Endothelial cell of umbilical vein (primary cell): ENCODE measurements around the gene ZBTB4.

Experiments used
- EZH2 ChIP-seq: IDR thresholded peaks from 2 replicates; pipeline ENCODE4 v1.6.1; 2012; ENCODE audit warnings: borderline replicate concordance, low read depth, mild to moderate bottlenecking, moderate library complexity, low read length, inconsistent platforms; ENCODE audit not compliant: severe bottlenecking
- GATA2 ChIP-seq: IDR thresholded peaks from 2 replicates; pipeline ENCODE4 v1.7.0; 2011; ENCODE audit warnings: low read depth, mild to moderate bottlenecking, moderate library complexity, mixed read lengths, low read length; ENCODE audit not compliant: insufficient read length, insufficient read depth
- MYC ChIP-seq: IDR thresholded peaks from one replicate; pipeline ENCODE4 v1.6.1; 2011; ENCODE audit warnings: mild to moderate bottlenecking, low read depth, low read length
- POLR2A ChIP-seq: IDR thresholded peaks from 2 replicates; pipeline ENCODE4 v1.6.1; 2012; ENCODE audit warnings: low read depth, mild to moderate bottlenecking, control low read depth, low read length
- POLR2AphosphoS5 ChIP-seq: IDR thresholded peaks from 2 replicates; pipeline ENCODE4 v1.6.1; 2012; ENCODE audit warnings: low read depth, mild to moderate bottlenecking, control low read depth, low read length, moderate library complexity; ENCODE audit not compliant: insufficient read depth
- TF ChIP-seq, protein P1 (sequence below), 2 donors: IDR thresholded peaks; 1 replicate in 1 of 2; 2 replicates in 1 of 2; pipeline ENCODE4 v1.5.1; 2011; ENCODE audit warnings: low read length in 2 of 2, mild to moderate bottlenecking in 2 of 2, moderate library complexity in 2 of 2, control low read depth in 1 of 2, inconsistent platforms in 1 of 2, low read depth in 1 of 2; ENCODE audit not compliant: insufficient read depth in 1 of 2; ENCODE audit errors: extremely low read depth in 1 of 2

DNA sequence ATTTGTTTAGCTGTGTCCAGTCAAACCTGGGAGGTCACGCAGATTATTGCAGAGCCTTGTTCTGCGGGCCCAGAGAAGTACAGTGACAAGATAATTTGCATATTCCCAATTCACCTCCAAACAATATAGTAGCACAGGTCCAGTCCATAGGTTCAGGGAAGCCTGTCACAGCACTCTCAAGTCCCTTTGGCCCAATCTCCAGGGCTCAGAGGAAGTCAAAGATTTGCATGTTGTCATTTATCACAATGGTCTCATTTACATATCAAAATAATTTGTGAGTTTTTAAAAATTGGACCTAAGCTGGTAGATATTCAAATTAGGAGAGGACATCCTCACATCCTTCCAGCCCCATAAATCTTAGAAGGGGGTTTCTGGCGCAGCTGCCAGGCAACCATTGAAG is 11.9 kb downstream of the ZBTB4 start:
- TF ChIP-seq, protein P1, sequence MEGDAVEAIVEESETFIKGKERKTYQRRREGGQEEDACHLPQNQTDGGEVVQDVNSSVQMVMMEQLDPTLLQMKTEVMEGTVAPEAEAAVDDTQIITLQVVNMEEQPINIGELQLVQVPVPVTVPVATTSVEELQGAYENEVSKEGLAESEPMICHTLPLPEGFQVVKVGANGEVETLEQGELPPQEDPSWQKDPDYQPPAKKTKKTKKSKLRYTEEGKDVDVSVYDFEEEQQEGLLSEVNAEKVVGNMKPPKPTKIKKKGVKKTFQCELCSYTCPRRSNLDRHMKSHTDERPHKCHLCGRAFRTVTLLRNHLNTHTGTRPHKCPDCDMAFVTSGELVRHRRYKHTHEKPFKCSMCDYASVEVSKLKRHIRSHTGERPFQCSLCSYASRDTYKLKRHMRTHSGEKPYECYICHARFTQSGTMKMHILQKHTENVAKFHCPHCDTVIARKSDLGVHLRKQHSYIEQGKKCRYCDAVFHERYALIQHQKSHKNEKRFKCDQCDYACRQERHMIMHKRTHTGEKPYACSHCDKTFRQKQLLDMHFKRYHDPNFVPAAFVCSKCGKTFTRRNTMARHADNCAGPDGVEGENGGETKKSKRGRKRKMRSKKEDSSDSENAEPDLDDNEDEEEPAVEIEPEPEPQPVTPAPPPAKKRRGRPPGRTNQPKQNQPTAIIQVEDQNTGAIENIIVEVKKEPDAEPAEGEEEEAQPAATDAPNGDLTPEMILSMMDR (IDR thresholded peaks at IDR 0.05; ENCODE audit: extremely low read depth in 1 of 2, insufficient read depth in 1 of 2, low read depth in 1 of 2, low read length in 2 of 2) = no peak
- TF ChIP-seq POLR2A (no peak), EZH2 (no peak), MYC (no peak), POLR2AphosphoS5 (no peak), GATA2 (no peak)
